ENCODE measurements around the gene PCDHGA1. TPM values are rescaled to one million over a fixed set of nuclear protein-coding genes. Genes with fewer than 3 reads are reported as not detected.
"Not testable (repeated sequence)": the region's sequence is repeated elsewhere in the genome, so short reads cannot be mapped to it uniquely, and the experiment has no call there.

Gene PCDHGA1
- total and polyA plus RNA-seq, 5 donors: 0.70 to 2.8 (median 1.8) TPM

- intact Hi-C loops (cut with DNase I): loop anchor here in 1 of 4 donors (5.0 kb wide), 1 partner anchor 90 kb away; no protein-coding TSS in a partner anchor
- H3K27ac ChIP-seq (ENCODE audit: low read length); H3K27me3 ChIP-seq (ENCODE audit: control insufficient read depth, insufficient read depth); H3K9me3 ChIP-seq (ENCODE audit: control insufficient read depth, low read length); ATAC-seq; DNase-seq; H3K4me3 ChIP-seq (ENCODE audit: low read length); H3K4me1 ChIP-seq (ENCODE audit: control insufficient read depth, insufficient read depth, low read length): not testable (repeated sequence)
- 26% methylated on average over 36 of the region's 38 CpGs for WGBS
These were observed 102.0 kb downstream of the PCDHGA1 start for GRCh38 chr5:141432308-141432707.

GRCh38 chr5:141432726-141433125 lies 102.4 kb downstream of the PCDHGA1 start:
- H3K4me3 ChIP-seq (ENCODE audit: low read length); DNase-seq; H3K27me3 ChIP-seq (ENCODE audit: control insufficient read depth, insufficient read depth); H3K27ac ChIP-seq (ENCODE audit: low read length); H3K4me1 ChIP-seq (ENCODE audit: control insufficient read depth, insufficient read depth, low read length); H3K9me3 ChIP-seq (ENCODE audit: control insufficient read depth, low read length); ATAC-seq: not testable (repeated sequence)
- 26% methylated on average over 29 of the region's 29 CpGs for WGBS
- intact Hi-C loops (cut with DNase I): loop anchor here in 1 of 4 donors (5.0 kb wide), 1 partner anchor 90 kb away; no protein-coding TSS in a partner anchor

GRCh38 chr5:141434006-141434405 lies 103.7 kb downstream of the PCDHGA1 start:
- WGBS: 79% methylated on average over 2 of the region's 2 CpGs
- Histone ChIP-seq H3K9me3 (ENCODE audit: control insufficient read depth, low read length) (no peaks in the 10 kb centered on the region), H3K4me3 (ENCODE audit: low read length) (no peak overlapping the region), H3K4me1 (ENCODE audit: control insufficient read depth, insufficient read depth, low read length) (no peaks in the 10 kb centered on the region), H3K27me3 (ENCODE audit: control insufficient read depth, insufficient read depth) (no peaks in the 10 kb centered on the region), H3K27ac (ENCODE audit: low read length) (no peak overlapping the region)
- no peak for ATAC-seq
- intact Hi-C loops (cut with DNase I): loop anchor here in 1 of 4 donors (5.0 kb wide), 1 partner anchor 88 kb away; no protein-coding TSS in a partner anchor
- DNase-seq: no peak

- 94% methylated on average over 2 of the region's 2 CpGs for WGBS
- no peak for ATAC-seq
- Histone ChIP-seq H3K27me3 (ENCODE audit: control insufficient read depth, insufficient read depth) (no peaks in the 10 kb centered on the region), H3K27ac (ENCODE audit: low read length) (no peak overlapping the region), H3K9me3 (ENCODE audit: control insufficient read depth, low read length) (no peaks in the 10 kb centered on the region), H3K4me1 (ENCODE audit: control insufficient read depth, insufficient read depth, low read length) (no peaks in the 10 kb centered on the region), H3K4me3 (ENCODE audit: low read length) (no peak overlapping the region)
- no peak for DNase-seq
- intact Hi-C loops (cut with DNase I): no loop called here
These were observed 106.9 kb downstream of the PCDHGA1 start for GRCh38 chr5:141437221-141437620.

- WGBS: 66% methylated on average over 10 of the region's 10 CpGs
- Histone ChIP-seq H3K27me3 (ENCODE audit: control insufficient read depth, insufficient read depth) (no peaks in the 10 kb centered on the region), H3K9me3 (ENCODE audit: control insufficient read depth, low read length) (no peaks in the 10 kb centered on the region), H3K4me1 (ENCODE audit: control insufficient read depth, insufficient read depth, low read length) (no peaks in the 10 kb centered on the region), H3K27ac (ENCODE audit: low read length) (no peak overlapping the region), H3K4me3 (ENCODE audit: low read length) (no peak overlapping the region)
- ATAC-seq (no peak), DNase-seq (no peak)
- intact Hi-C loops (cut with DNase I): no loop called here
These were observed 109.3 kb downstream of the PCDHGA1 start for GRCh38 chr5:141439411-141440141.

GRCh38 chr5:141440341-141440740 lies 110.0 kb downstream of the PCDHGA1 start:
- WGBS: 93% methylated on average over 9 of the region's 9 CpGs
- no peak for ATAC-seq
- H3K27me3 ChIP-seq (ENCODE audit: control insufficient read depth, insufficient read depth): no peaks in the 10 kb centered on the region
- H3K4me3 ChIP-seq (ENCODE audit: low read length): no peak overlapping the region
- no peaks in the 10 kb centered on the region for H3K4me1 ChIP-seq (ENCODE audit: control insufficient read depth, insufficient read depth, low read length)
- intact Hi-C loops (cut with DNase I): no loop called here
- no peak overlapping the region for H3K27ac ChIP-seq (ENCODE audit: low read length)
- H3K9me3 ChIP-seq (ENCODE audit: control insufficient read depth, low read length): no peaks in the 10 kb centered on the region
- no peak for DNase-seq

GRCh38 chr5:141441571-141442170 lies 111.4 kb downstream of the PCDHGA1 start:
- H3K4me3 ChIP-seq (ENCODE audit: low read length): no peak overlapping the region
- no peak overlapping the region for H3K27ac ChIP-seq (ENCODE audit: low read length)
- intact Hi-C loops (cut with DNase I): no loop called here
- WGBS: 45% methylated on average over 50 of the region's 50 CpGs
- no peaks in the 10 kb centered on the region for H3K4me1 ChIP-seq (ENCODE audit: control insufficient read depth, insufficient read depth, low read length)
- ATAC-seq: peak; percentile 67 to 70
- H3K27me3 ChIP-seq (ENCODE audit: control insufficient read depth, insufficient read depth): no peaks in the 10 kb centered on the region
- peak; percentile 39 to 73 (median 63) for DNase-seq
- H3K9me3 ChIP-seq (ENCODE audit: control insufficient read depth, low read length): no peaks in the 10 kb centered on the region

GRCh38 chr5:141465351-141465750 lies 135.0 kb downstream of the PCDHGA1 start:
- DNase-seq: no peak
- Histone ChIP-seq H3K9me3 (ENCODE audit: control insufficient read depth, low read length) (no peaks in the 10 kb centered on the region), H3K27ac (ENCODE audit: low read length) (no peak overlapping the region), H3K27me3 (ENCODE audit: control insufficient read depth, insufficient read depth) (no peaks in the 10 kb centered on the region), H3K4me1 (ENCODE audit: control insufficient read depth, insufficient read depth, low read length) (no peaks in the 10 kb centered on the region), H3K4me3 (ENCODE audit: low read length) (no peak overlapping the region)
- no peak for ATAC-seq
- 94% methylated on average over 3 of the region's 3 CpGs for WGBS
- intact Hi-C loops (cut with DNase I): no loop called here

- WGBS: under 1% methylated on average over 28 of the region's 28 CpGs
- H3K27ac ChIP-seq (ENCODE audit: low read length): peak within 1 kb of the TSS; percentile 90
- peaks cover 9% of the 10 kb centered on the region for H3K4me1 ChIP-seq (ENCODE audit: control insufficient read depth, insufficient read depth, low read length)
- H3K27me3 ChIP-seq (ENCODE audit: control insufficient read depth, insufficient read depth): no peaks in the 10 kb centered on the region
- peak within 1 kb of the TSS; percentile 72 for H3K4me3 ChIP-seq (ENCODE audit: low read length)
- DNase-seq: peak; percentile 94 to 97 (median 96)
- H3K9me3 ChIP-seq (ENCODE audit: control insufficient read depth, low read length): no peaks in the 10 kb centered on the region
- intact Hi-C loops (cut with DNase I): loop anchor here (2.0 to 10.0 kb wide), 3 partner anchors 47 to 49 kb away; no protein-coding TSS in a partner anchor
- ATAC-seq: peak; percentile 99 to 100
These were observed 145.4 kb downstream of the PCDHGA1 start, which contains the start of gene PCDHGC3 for GRCh38 chr5:141475625-141476131. Gene PCDHGC3 (plus strand): TSS chr5:141475966. CDS start chr5:141476117, 151 bp downstream.

- under 1% methylated on average over 58 of the region's 58 CpGs for WGBS
- no peaks in the 10 kb centered on the region for H3K9me3 ChIP-seq (ENCODE audit: control insufficient read depth, low read length)
- DNase-seq (peak; percentile 69 to 90 (median 88)), ATAC-seq (peak; percentile 65 to 76)
- peaks cover 9% of the 10 kb centered on the region for H3K4me1 ChIP-seq (ENCODE audit: control insufficient read depth, insufficient read depth, low read length)
- no peaks in the 10 kb centered on the region for H3K27me3 ChIP-seq (ENCODE audit: control insufficient read depth, insufficient read depth)
- H3K4me3 ChIP-seq (ENCODE audit: low read length): peak overlapping the region; percentile 72
- peak overlapping the region; percentile 90 for H3K27ac ChIP-seq (ENCODE audit: low read length)
- intact Hi-C loops (cut with DNase I): loop anchor here (2.0 to 10.0 kb wide), 3 partner anchors 46 to 48 kb away; no protein-coding TSS in a partner anchor
These were observed 146.0 kb downstream of the PCDHGA1 start for GRCh38 chr5:141476132-141476911.

Measured in right cardiac atrium (tissue), 5 donors.